ENCODE measurements around the gene C2CD5. TPM values are rescaled to one million over a fixed set of nuclear protein-coding genes. Genes with fewer than 3 reads are reported as not detected.

C2CD5 gene
- total RNA-seq, 1 donor from 2014 or later, result 49.5 TPM

DNA sequence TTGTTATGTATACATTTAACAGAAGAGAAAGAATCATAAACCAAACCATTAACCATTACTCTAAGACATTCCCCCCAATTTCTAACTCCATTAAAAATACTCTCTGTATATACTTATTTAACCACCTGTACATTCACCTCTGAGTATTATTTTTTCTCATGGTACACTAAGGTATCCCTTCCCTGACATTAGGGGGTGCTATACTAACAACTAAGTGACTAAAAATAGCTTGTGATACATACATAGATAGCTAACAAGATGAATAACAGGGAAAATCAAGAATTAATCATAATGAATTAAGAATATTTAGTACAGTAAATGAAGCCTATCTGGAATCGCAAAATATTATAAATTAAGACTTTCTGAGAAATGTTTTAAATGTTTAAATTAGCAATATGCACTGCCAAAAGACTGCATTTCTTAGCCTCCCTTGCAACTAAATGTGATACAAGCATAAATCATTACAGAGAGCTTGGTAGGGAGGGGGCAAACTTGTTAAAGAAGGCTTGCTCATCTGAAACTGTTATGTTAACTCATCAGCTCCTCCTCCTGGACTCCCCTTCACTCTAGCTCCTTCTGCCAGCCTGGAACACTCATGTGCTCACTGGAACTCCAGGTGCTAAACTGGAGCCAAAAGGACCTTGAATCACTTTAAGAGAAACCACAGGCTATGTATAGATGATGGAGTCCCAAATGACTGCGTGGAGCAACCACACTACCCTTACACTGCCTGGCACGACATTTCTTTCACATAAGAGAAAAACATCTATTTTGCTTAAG lies 14.9 kb downstream of the C2CD5 start:
- H3K4me1 Mint-ChIP-seq (ENCODE audit: unreplicated experiment), result no peaks in the 10 kb centered on the region
- peak; percentile 70 for TF ChIP-seq CTCF (conservative IDR thresholded peaks at IDR 0.05)
- no peak overlapping the region for H3K27ac Mint-ChIP-seq
- DNase-seq (ENCODE audit: extremely low spot score, unreplicated experiment), result no peak
- H3K4me3 Mint-ChIP-seq, result no peak overlapping the region
- no peaks in the 10 kb centered on the region for H3K9me3 Mint-ChIP-seq
- H3K27me3 Mint-ChIP-seq, result no peaks in the 10 kb centered on the region
- H3K36me3 Mint-ChIP-seq, result peaks cover 39% of the 10 kb centered on the region

- DNase-seq (ENCODE audit: extremely low spot score, unreplicated experiment), result no peak
- TF ChIP-seq CTCF (conservative IDR thresholded peaks at IDR 0.05), result no peak
- no peaks in the 10 kb centered on the region for H3K4me1 Mint-ChIP-seq (ENCODE audit: unreplicated experiment)
- peaks cover 40% of the 10 kb centered on the region for H3K36me3 Mint-ChIP-seq
- no peaks in the 10 kb centered on the region for H3K27me3 Mint-ChIP-seq
- H3K27ac Mint-ChIP-seq, result no peak overlapping the region
- no peaks in the 10 kb centered on the region for H3K9me3 Mint-ChIP-seq
- no peak overlapping the region for H3K4me3 Mint-ChIP-seq
Measured at GRCh38 chr12:22527999-22528398, 16.3 kb downstream of the C2CD5 start.

- no peaks in the 10 kb centered on the region for H3K4me1 Mint-ChIP-seq (ENCODE audit: unreplicated experiment)
- H3K27me3 Mint-ChIP-seq, result no peaks in the 10 kb centered on the region
- H3K36me3 Mint-ChIP-seq, result peaks cover 37% of the 10 kb centered on the region
- DNase-seq (ENCODE audit: extremely low spot score, unreplicated experiment), result no peak
- H3K9me3 Mint-ChIP-seq, result no peaks in the 10 kb centered on the region
- no peak overlapping the region for H3K4me3 Mint-ChIP-seq
- H3K27ac Mint-ChIP-seq, result no peak overlapping the region
- TF ChIP-seq CTCF (conservative IDR thresholded peaks at IDR 0.05), result no peak
Measured at GRCh38 chr12:22526836-22527235, 17.5 kb downstream of the C2CD5 start.

- Mint-ChIP-seq H3K4me3 (no peak overlapping the region), H3K36me3 (peaks cover 28% of the 10 kb centered on the region), H3K27me3 (no peaks in the 10 kb centered on the region), H3K27ac (no peak overlapping the region), H3K9me3 (no peaks in the 10 kb centered on the region), H3K4me1 (ENCODE audit: unreplicated experiment) (no peaks in the 10 kb centered on the region)
- DNase-seq (ENCODE audit: extremely low spot score, unreplicated experiment), result no peak
- no peak for TF ChIP-seq CTCF (conservative IDR thresholded peaks at IDR 0.05)
Measured at GRCh38 chr12:22525426-22525825, 18.9 kb downstream of the C2CD5 start.

- Mint-ChIP-seq H3K27ac (no peak overlapping the region), H3K36me3 (peaks cover 33% of the 10 kb centered on the region), H3K4me3 (no peak overlapping the region), H3K27me3 (no peaks in the 10 kb centered on the region), H3K4me1 (ENCODE audit: unreplicated experiment) (no peaks in the 10 kb centered on the region), H3K9me3 (no peaks in the 10 kb centered on the region)
- no peak for DNase-seq (ENCODE audit: extremely low spot score, unreplicated experiment)
- TF ChIP-seq CTCF (conservative IDR thresholded peaks at IDR 0.05), result no peak
Measured at GRCh38 chr12:22518998-22519397, 25.3 kb downstream of the C2CD5 start.
